ENCODE data around the gene DKK3. TPM values are rescaled to one million over a fixed set of nuclear protein-coding genes. Genes with fewer than 3 reads are reported as not detected.
A peak's percentile ranks its signal among the peaks of the same experiment; 100 is the strongest.
"Not testable (repeated sequence)": the region's sequence is repeated elsewhere in the genome, so short reads cannot be mapped to it uniquely, and the experiment has no call there.

Gene DKK3
- total RNA-seq, 1 experiment from 2014 or later: 0.33 TPM

DNA sequence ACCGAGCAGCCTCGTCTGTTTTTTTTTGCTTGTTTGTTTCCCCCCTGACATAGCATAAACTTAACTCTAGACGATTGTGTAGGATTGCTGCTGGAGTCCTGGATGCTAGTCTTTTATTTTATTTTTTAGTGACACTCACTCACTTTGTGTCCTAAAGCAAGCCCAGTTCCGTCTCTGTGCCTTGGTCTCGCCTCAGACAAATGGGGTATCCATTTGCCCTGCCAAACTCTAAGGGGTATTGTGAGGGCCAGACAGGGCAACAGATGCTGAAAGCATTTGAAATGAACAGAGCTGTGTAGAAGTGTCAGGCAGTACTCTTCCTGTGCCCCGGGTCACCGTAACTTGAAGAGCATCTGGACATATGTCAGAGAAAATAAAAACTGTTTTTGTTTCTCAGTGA, 34.8 kb upstream of the DKK3 start:
- BruUV-seq (replicated peaks): no TSS peak
- H3K36me3 Mint-ChIP-seq (ENCODE audit: insufficient read depth, unreplicated experiment): no peaks in the 10 kb centered on the region
- peaks cover 7% of the 10 kb centered on the region for H3K9me3 Mint-ChIP-seq (ENCODE audit: unreplicated experiment)
- no peak for DNase-seq (ENCODE audit: unreplicated experiment)
- no peaks in the 10 kb centered on the region for H3K27me3 Mint-ChIP-seq (ENCODE audit: insufficient read depth, unreplicated experiment)
- peaks cover 41% of the 10 kb centered on the region for H3K4me1 Mint-ChIP-seq (ENCODE audit: insufficient read depth, unreplicated experiment)
- peak overlapping the region; percentile 21 for H3K4me3 Mint-ChIP-seq (ENCODE audit: unreplicated experiment)
- intact Hi-C loops (cut with micrococcal nuclease): loop anchor here (5.0 kb wide), 3 partner anchors 201 to 341 kb away; partner anchors contain the start of gene USP47
- TF ChIP-seq, protein P1, sequence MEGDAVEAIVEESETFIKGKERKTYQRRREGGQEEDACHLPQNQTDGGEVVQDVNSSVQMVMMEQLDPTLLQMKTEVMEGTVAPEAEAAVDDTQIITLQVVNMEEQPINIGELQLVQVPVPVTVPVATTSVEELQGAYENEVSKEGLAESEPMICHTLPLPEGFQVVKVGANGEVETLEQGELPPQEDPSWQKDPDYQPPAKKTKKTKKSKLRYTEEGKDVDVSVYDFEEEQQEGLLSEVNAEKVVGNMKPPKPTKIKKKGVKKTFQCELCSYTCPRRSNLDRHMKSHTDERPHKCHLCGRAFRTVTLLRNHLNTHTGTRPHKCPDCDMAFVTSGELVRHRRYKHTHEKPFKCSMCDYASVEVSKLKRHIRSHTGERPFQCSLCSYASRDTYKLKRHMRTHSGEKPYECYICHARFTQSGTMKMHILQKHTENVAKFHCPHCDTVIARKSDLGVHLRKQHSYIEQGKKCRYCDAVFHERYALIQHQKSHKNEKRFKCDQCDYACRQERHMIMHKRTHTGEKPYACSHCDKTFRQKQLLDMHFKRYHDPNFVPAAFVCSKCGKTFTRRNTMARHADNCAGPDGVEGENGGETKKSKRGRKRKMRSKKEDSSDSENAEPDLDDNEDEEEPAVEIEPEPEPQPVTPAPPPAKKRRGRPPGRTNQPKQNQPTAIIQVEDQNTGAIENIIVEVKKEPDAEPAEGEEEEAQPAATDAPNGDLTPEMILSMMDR (IDR thresholded peaks at IDR 0.05; ENCODE audit: unreplicated experiment): no peak
- POLR2A ChIA-PET: interaction anchor here (0.6 to 2.0 kb wide), 6 partner anchors 23 to 244 kb away, joined by 3 to 15 read pairs (median 4); no protein-coding TSS in a partner anchor
- CTCF ChIA-PET: interaction anchor here (0.6 to 5.9 kb wide), 6 partner anchors 9 to 111 kb away, joined by 3 to 61 read pairs (median 5); no protein-coding TSS in a partner anchor
- H3K27ac Mint-ChIP-seq (ENCODE audit: low read depth, unreplicated experiment): peak overlapping the region; percentile 29

DNA sequence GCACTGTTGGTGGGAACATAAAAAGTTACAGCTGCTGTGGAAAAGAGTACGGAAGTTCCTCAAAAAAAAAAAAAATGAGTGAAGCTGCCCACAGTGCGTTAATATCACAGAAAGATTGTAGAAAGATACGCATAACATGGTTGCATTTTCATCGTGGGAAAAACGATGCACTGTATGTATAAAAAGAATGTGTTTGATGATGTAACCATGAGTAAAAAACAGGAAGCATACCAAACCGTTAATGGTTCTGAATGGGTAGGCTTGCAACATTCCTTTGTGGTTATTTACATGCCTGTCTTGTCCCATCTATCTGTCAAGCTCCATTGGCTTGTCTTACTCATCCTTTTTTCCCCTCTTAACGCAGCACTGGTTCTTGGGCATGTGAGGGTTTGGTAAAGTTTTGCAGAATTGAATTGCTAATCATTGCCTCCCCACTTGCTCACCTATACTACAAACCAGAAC, 33.8 kb upstream of the DKK3 start:
- H3K27ac Mint-ChIP-seq (ENCODE audit: low read depth, unreplicated experiment): peak overlapping the region; percentile 29
- ChIA-PET CTCF (interaction anchor here (0.6 to 4.7 kb wide), 5 partner anchors 8 to 110 kb away, joined by 3 to 61 read pairs (median 3); no protein-coding TSS in a partner anchor), POLR2A (interaction anchor here (0.6 to 1.6 kb wide), 8 partner anchors 24 to 241 kb away, joined by 3 to 7 read pairs (median 3); no protein-coding TSS in a partner anchor)
- H3K36me3 Mint-ChIP-seq (ENCODE audit: insufficient read depth, unreplicated experiment): no peaks in the 10 kb centered on the region
- intact Hi-C loops (cut with micrococcal nuclease): loop anchor here (5.0 kb wide), 3 partner anchors 200 to 340 kb away; partner anchors contain the start of gene USP47
- peaks cover 41% of the 10 kb centered on the region for H3K4me1 Mint-ChIP-seq (ENCODE audit: insufficient read depth, unreplicated experiment)
- BruUV-seq (replicated peaks): no TSS peak
- DNase-seq (ENCODE audit: unreplicated experiment): peak; percentile 89
- H3K27me3 Mint-ChIP-seq (ENCODE audit: insufficient read depth, unreplicated experiment): no peaks in the 10 kb centered on the region
- H3K9me3 Mint-ChIP-seq (ENCODE audit: unreplicated experiment): peaks cover 7% of the 10 kb centered on the region
- no peak overlapping the region for H3K4me3 Mint-ChIP-seq (ENCODE audit: unreplicated experiment)
- TF ChIP-seq, protein P1 (IDR thresholded peaks at IDR 0.05; ENCODE audit: unreplicated experiment): no peak

DNA sequence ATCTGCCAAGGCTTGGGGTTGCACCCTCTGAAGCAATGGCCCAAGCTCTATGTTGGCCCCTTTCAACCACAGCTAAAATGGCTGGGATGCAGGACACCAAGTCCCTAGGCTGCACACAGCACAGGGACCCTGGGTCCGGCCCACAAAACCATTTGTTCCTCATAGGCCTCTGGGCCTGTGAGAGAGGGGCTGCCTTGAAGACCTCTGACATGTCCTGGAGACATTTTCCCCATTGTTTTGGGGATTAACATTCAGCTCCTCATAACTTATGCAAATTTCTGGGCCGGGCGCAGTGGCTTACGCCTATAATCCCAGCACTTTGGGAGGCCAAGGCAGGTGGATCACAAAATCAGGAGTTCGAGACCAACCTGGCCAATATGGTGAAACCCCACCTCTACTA, 32.3 kb upstream of the DKK3 start:
- DNase-seq (ENCODE audit: unreplicated experiment); CTCF ChIA-PET; H3K36me3 Mint-ChIP-seq (ENCODE audit: insufficient read depth, unreplicated experiment); H3K27ac Mint-ChIP-seq (ENCODE audit: low read depth, unreplicated experiment); BruUV-seq (replicated peaks); POLR2A ChIA-PET; H3K9me3 Mint-ChIP-seq (ENCODE audit: unreplicated experiment); H3K4me3 Mint-ChIP-seq (ENCODE audit: unreplicated experiment); H3K27me3 Mint-ChIP-seq (ENCODE audit: insufficient read depth, unreplicated experiment): not testable (repeated sequence)
- H3K4me1 Mint-ChIP-seq (ENCODE audit: insufficient read depth, unreplicated experiment): peaks cover 34% of the 10 kb centered on the region
- intact Hi-C loops (cut with micrococcal nuclease): loop anchor here (5.0 kb wide), 3 partner anchors 198 to 338 kb away; partner anchors contain the start of gene USP47

DNA sequence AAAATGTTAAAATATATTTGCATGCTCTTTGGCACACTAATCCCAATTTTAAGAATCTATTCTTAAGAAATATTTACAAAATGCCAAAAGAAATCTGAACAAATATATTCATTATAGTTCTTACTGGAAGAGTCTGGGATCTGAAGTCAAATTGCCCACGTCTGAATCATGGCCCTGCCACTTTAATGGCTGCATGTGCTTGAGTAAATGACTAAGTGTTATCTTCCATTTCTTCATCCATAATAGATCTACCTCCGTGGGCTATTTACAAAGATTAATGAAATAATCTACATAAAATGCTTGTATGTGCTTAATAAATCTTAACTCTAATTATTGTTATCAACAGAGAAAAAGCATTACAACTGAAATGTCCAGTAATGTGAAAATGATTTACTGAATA, 24.5 kb upstream of the DKK3 start:
- BruUV-seq (replicated peaks): no TSS peak
- intact Hi-C loops (cut with micrococcal nuclease): no loop called here
- CTCF ChIA-PET: interaction anchor here (0.7 kb wide), 1 partner anchor 15 kb away, joined by 3 read pairs; no protein-coding TSS in a partner anchor
- Mint-ChIP-seq H3K36me3 (ENCODE audit: insufficient read depth, unreplicated experiment) (no peaks in the 10 kb centered on the region), H3K27ac (ENCODE audit: low read depth, unreplicated experiment) (no peak overlapping the region), H3K4me3 (ENCODE audit: unreplicated experiment) (no peak overlapping the region), H3K9me3 (ENCODE audit: unreplicated experiment) (no peaks in the 10 kb centered on the region), H3K27me3 (ENCODE audit: insufficient read depth, unreplicated experiment) (no peaks in the 10 kb centered on the region), H3K4me1 (ENCODE audit: insufficient read depth, unreplicated experiment) (peaks cover 10% of the 10 kb centered on the region)
- DNase-seq (ENCODE audit: unreplicated experiment): no peak
- POLR2A ChIA-PET: no interaction called here
- TF ChIP-seq, protein P1 (IDR thresholded peaks at IDR 0.05; ENCODE audit: unreplicated experiment): no peak
